ENCODE results near the gene SAMHD1.
"Not testable (repeated sequence)": the region's sequence is repeated elsewhere in the genome, so short reads cannot be mapped to it uniquely, and the experiment has no call there.

Gene SAMHD1

GRCh38 chr20:36951979-36952738, 651 bp upstream of the SAMHD1 start:
- no peak for DNase-seq (ENCODE audit: low read depth)

GRCh38 chr20:36950414-36951197, 902 bp downstream of the SAMHD1 start:
- Histone ChIP-seq H3K9me3 (ENCODE audit: control insufficient read depth, low read length) (no peaks in the 10 kb centered on the region), H3K4me1 (ENCODE audit: control insufficient read depth, insufficient read depth, low read length) (peaks cover 33% of the 10 kb centered on the region), H3K9ac (ENCODE audit: low read length) (peak overlapping the region; percentile 96), H3K4me3 (ENCODE audit: low read length) (peak overlapping the region; percentile 99), H3K36me3 (ENCODE audit: control insufficient read depth, insufficient read depth, low read length, severe bottlenecking) (peaks cover 4% of the 10 kb centered on the region), H3K27me3 (replicated peaks; ENCODE audit: control insufficient read depth, insufficient read depth, low read length) (no peaks in the 10 kb centered on the region)
- peak; percentile 66 for DNase-seq (ENCODE audit: low read depth)

More at GRCh38 chr20:36951979-36952738, 651 bp upstream of the SAMHD1 start:
- H3K27me3 ChIP-seq (replicated peaks; ENCODE audit: control insufficient read depth, insufficient read depth, low read length): no peaks in the 10 kb centered on the region
- H3K36me3 ChIP-seq (ENCODE audit: control insufficient read depth, insufficient read depth, low read length, severe bottlenecking): no peaks in the 10 kb centered on the region
- H3K4me3 ChIP-seq (ENCODE audit: low read length): peak overlapping the region; percentile 99
- H3K9me3 ChIP-seq (ENCODE audit: control insufficient read depth, low read length): no peaks in the 10 kb centered on the region
- peak overlapping the region; percentile 96 for H3K9ac ChIP-seq (ENCODE audit: low read length)
- H3K4me1 ChIP-seq (ENCODE audit: control insufficient read depth, insufficient read depth, low read length): peaks cover 25% of the 10 kb centered on the region

- H3K4me1 ChIP-seq (ENCODE audit: control insufficient read depth, insufficient read depth, low read length): peaks cover 82% of the 10 kb centered on the region
- H3K4me3 ChIP-seq (ENCODE audit: low read length): peak overlapping the region; percentile 31
- H3K9ac ChIP-seq (ENCODE audit: low read length): peak overlapping the region; percentile 67
- H3K36me3 ChIP-seq (ENCODE audit: control insufficient read depth, insufficient read depth, low read length, severe bottlenecking): peaks cover 44% of the 10 kb centered on the region
- DNase-seq (ENCODE audit: low read depth): peak; percentile 54
- H3K9me3 ChIP-seq (ENCODE audit: control insufficient read depth, low read length): no peaks in the 10 kb centered on the region
- H3K27me3 ChIP-seq (replicated peaks; ENCODE audit: control insufficient read depth, insufficient read depth, low read length): no peaks in the 10 kb centered on the region
Observed at GRCh38 chr20:36941401-36941835, 10.1 kb downstream of the SAMHD1 start.

GRCh38 chr20:36937402-36937770, 14.1 kb downstream of the SAMHD1 start:
- peaks cover 57% of the 10 kb centered on the region for H3K36me3 ChIP-seq (ENCODE audit: control insufficient read depth, insufficient read depth, low read length, severe bottlenecking)
- peak overlapping the region; percentile 80 for H3K9ac ChIP-seq (ENCODE audit: low read length)
- H3K4me3 ChIP-seq (ENCODE audit: low read length): peak overlapping the region; percentile 62
- H3K4me1 ChIP-seq (ENCODE audit: control insufficient read depth, insufficient read depth, low read length): peaks cover 74% of the 10 kb centered on the region
- no peaks in the 10 kb centered on the region for H3K27me3 ChIP-seq (replicated peaks; ENCODE audit: control insufficient read depth, insufficient read depth, low read length)
- no peaks in the 10 kb centered on the region for H3K9me3 ChIP-seq (ENCODE audit: control insufficient read depth, low read length)
- no peak for DNase-seq (ENCODE audit: low read depth)

GRCh38 chr20:36936761-36937401, 14.6 kb downstream of the SAMHD1 start:
- not testable (repeated sequence) for H3K9me3 ChIP-seq (ENCODE audit: control insufficient read depth, low read length); H3K27me3 ChIP-seq (replicated peaks; ENCODE audit: control insufficient read depth, insufficient read depth, low read length)
- peak; percentile 52 for DNase-seq (ENCODE audit: low read depth)
- Histone ChIP-seq H3K9ac (ENCODE audit: low read length) (peak overlapping the region; percentile 80), H3K4me3 (ENCODE audit: low read length) (peak overlapping the region; percentile 62), H3K36me3 (ENCODE audit: control insufficient read depth, insufficient read depth, low read length, severe bottlenecking) (peaks cover 56% of the 10 kb centered on the region), H3K4me1 (ENCODE audit: control insufficient read depth, insufficient read depth, low read length) (peaks cover 72% of the 10 kb centered on the region)

GRCh38 chr20:36936341-36936740, 15.2 kb downstream of the SAMHD1 start:
- Histone ChIP-seq H3K4me1 (ENCODE audit: control insufficient read depth, insufficient read depth, low read length) (peaks cover 68% of the 10 kb centered on the region), H3K4me3 (ENCODE audit: low read length) (no peak overlapping the region), H3K27me3 (replicated peaks; ENCODE audit: control insufficient read depth, insufficient read depth, low read length) (no peaks in the 10 kb centered on the region), H3K9ac (ENCODE audit: low read length) (peak overlapping the region; percentile 74), H3K9me3 (ENCODE audit: control insufficient read depth, low read length) (no peaks in the 10 kb centered on the region), H3K36me3 (ENCODE audit: control insufficient read depth, insufficient read depth, low read length, severe bottlenecking) (peaks cover 59% of the 10 kb centered on the region)
- no peak for DNase-seq (ENCODE audit: low read depth)

GRCh38 chr20:36933571-36933970, 17.9 kb downstream of the SAMHD1 start:
- H3K9me3 ChIP-seq (ENCODE audit: control insufficient read depth, low read length); DNase-seq (ENCODE audit: low read depth); H3K4me3 ChIP-seq (ENCODE audit: low read length); H3K27me3 ChIP-seq (replicated peaks; ENCODE audit: control insufficient read depth, insufficient read depth, low read length): not testable (repeated sequence)
- Histone ChIP-seq H3K36me3 (ENCODE audit: control insufficient read depth, insufficient read depth, low read length, severe bottlenecking) (peaks cover 68% of the 10 kb centered on the region), H3K4me1 (ENCODE audit: control insufficient read depth, insufficient read depth, low read length) (peaks cover 66% of the 10 kb centered on the region), H3K9ac (ENCODE audit: low read length) (peak overlapping the region; percentile 68)

- no peak overlapping the region for H3K4me3 ChIP-seq (ENCODE audit: low read length)
- H3K9me3 ChIP-seq (ENCODE audit: control insufficient read depth, low read length): no peaks in the 10 kb centered on the region
- H3K36me3 ChIP-seq (ENCODE audit: control insufficient read depth, insufficient read depth, low read length, severe bottlenecking): peaks cover 70% of the 10 kb centered on the region
- no peaks in the 10 kb centered on the region for H3K27me3 ChIP-seq (replicated peaks; ENCODE audit: control insufficient read depth, insufficient read depth, low read length)
- H3K9ac ChIP-seq (ENCODE audit: low read length): peak overlapping the region; percentile 68
- DNase-seq (ENCODE audit: low read depth): peak; percentile 79
- peaks cover 58% of the 10 kb centered on the region for H3K4me1 ChIP-seq (ENCODE audit: control insufficient read depth, insufficient read depth, low read length)
Observed at GRCh38 chr20:36932476-36933426, 18.8 kb downstream of the SAMHD1 start.

- H3K27me3 ChIP-seq (replicated peaks; ENCODE audit: control insufficient read depth, insufficient read depth, low read length); H3K9ac ChIP-seq (ENCODE audit: low read length); DNase-seq (ENCODE audit: low read depth); H3K9me3 ChIP-seq (ENCODE audit: control insufficient read depth, low read length); H3K4me3 ChIP-seq (ENCODE audit: low read length): not testable (repeated sequence)
- Histone ChIP-seq H3K4me1 (ENCODE audit: control insufficient read depth, insufficient read depth, low read length) (peaks cover 52% of the 10 kb centered on the region), H3K36me3 (ENCODE audit: control insufficient read depth, insufficient read depth, low read length, severe bottlenecking) (peaks cover 71% of the 10 kb centered on the region)
Observed at GRCh38 chr20:36932067-36932466, 19.4 kb downstream of the SAMHD1 start.

GRCh38 chr20:36929691-36930090, 21.8 kb downstream of the SAMHD1 start:
- no peaks in the 10 kb centered on the region for H3K9me3 ChIP-seq (ENCODE audit: control insufficient read depth, low read length)
- H3K4me3 ChIP-seq (ENCODE audit: low read length): no peak overlapping the region
- H3K27me3 ChIP-seq (replicated peaks; ENCODE audit: control insufficient read depth, insufficient read depth, low read length): no peaks in the 10 kb centered on the region
- peaks cover 80% of the 10 kb centered on the region for H3K36me3 ChIP-seq (ENCODE audit: control insufficient read depth, insufficient read depth, low read length, severe bottlenecking)
- H3K9ac ChIP-seq (ENCODE audit: low read length): peak overlapping the region; percentile 25
- no peak for DNase-seq (ENCODE audit: low read depth)
- H3K4me1 ChIP-seq (ENCODE audit: control insufficient read depth, insufficient read depth, low read length): peaks cover 41% of the 10 kb centered on the region

Measured in adipocyte (in vitro differentiated cells).